ENCODE results near the gene CENPB. TPM values are rescaled to one million over a fixed set of nuclear protein-coding genes. Genes with fewer than 3 reads are reported as not detected.

The CENPB gene
- total and polyA plus RNA-seq, 8 donors, result 24.5 to 130 (median 69.2) TPM

DNA sequence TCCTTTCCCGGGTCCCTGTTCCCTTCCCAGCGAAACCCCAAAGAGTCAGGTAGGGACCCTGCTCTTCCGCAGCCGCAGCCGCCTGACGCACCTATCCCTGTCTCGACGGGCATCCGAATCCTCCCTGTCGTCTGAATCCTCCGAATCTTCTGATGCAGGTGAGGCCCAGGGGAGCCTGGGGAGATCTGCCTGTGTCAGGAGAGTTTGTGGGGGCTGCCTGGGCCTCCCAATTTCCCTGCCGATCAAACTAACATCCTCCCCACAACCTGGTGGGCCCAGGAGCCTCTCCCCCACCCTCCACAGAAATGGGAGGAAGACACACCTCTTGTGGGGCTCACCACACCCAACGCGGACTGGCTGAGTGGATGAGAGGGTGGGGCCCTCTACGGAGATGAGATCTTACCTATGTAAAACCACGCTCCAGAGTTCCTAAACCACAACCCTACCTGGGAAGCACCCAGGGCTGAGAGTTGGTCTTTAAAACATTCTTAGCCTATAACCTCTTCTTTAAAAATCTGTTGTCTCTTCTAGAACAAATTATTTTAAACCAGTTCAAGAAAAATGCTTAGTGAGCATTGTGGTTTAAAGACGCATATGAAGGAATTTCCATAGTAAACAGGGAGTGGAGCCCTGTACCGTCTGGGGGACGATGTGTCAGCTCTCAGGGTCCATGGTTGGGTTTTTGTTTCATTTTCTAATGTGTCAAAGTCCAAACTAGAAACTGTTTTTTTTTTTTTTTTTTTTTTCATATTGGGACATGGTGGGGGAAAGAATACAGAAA, 11.2 kb upstream of the CENPB start:
- H3K27me3 ChIP-seq, result no peaks in the 10 kb centered on the region
- H3K27ac ChIP-seq, result peak overlapping the region; percentile 10 to 99 (median 95)
- no peaks in the 10 kb centered on the region for H3K9me3 ChIP-seq
- peaks cover 25 to 43% (median 38%) of the 10 kb centered on the region in 4 donors for H3K36me3 ChIP-seq
- DNase-seq, result peak in 1 of 2 donors; percentile 75
- intact Hi-C loops (cut with DNase I; ENCODE audit: low total_unique reads), result no loop called here
- 55 to 68% (median 59%) methylated on average over 19 of the region's 19 CpGs for WGBS, 5 donors
- peak overlapping the region; percentile 63 to 89 (median 70) for H3K4me3 ChIP-seq
- peaks cover 36 to 75% (median 54%) of the 10 kb centered on the region in 4 donors for H3K4me1 ChIP-seq
- TF ChIP-seq POLR2AphosphoS5 (IDR thresholded peaks at IDR 0.05) (no peak), POLR2A (IDR thresholded peaks at IDR 0.05) (no peak), EP300 (IDR thresholded peaks at IDR 0.05) (no peak), CTCF (IDR thresholded peaks at IDR 0.05) (no peak)

GRCh38 chr20:3797226-3797545, 10.6 kb upstream of the CENPB start:
- intact Hi-C loops (cut with DNase I; ENCODE audit: low total_unique reads), result no loop called here
- WGBS, 5 donors, result 50 to 81% (median 74%) methylated on average over 5 of the region's 5 CpGs

GRCh38 chr20:3796477-3797225, 10.1 kb upstream of the CENPB start:
- peak overlapping the region; percentile 21 to 99 (median 95) for H3K27ac ChIP-seq
- DNase-seq, result peak in 1 of 2 donors; percentile 44
- H3K36me3 ChIP-seq, result peaks cover 15 to 31% (median 27%) of the 10 kb centered on the region in 4 donors
- no peaks in the 10 kb centered on the region for H3K9me3 ChIP-seq
- 11 to 51% (median 17%) methylated on average over 7 to 33 of the region's 33 CpGs for WGBS, 5 donors
- peaks cover 36 to 64% (median 54%) of the 10 kb centered on the region in 4 donors for H3K4me1 ChIP-seq
- peak overlapping the region; percentile 63 to 89 (median 70) for H3K4me3 ChIP-seq
- TF ChIP-seq CTCF (IDR thresholded peaks at IDR 0.05), result no peak
- TF ChIP-seq POLR2A (IDR thresholded peaks at IDR 0.05), result no peak
- no peak for TF ChIP-seq EP300 (IDR thresholded peaks at IDR 0.05)
- no peak for TF ChIP-seq POLR2AphosphoS5 (IDR thresholded peaks at IDR 0.05)
- H3K27me3 ChIP-seq, result no peaks in the 10 kb centered on the region
- intact Hi-C loops (cut with DNase I; ENCODE audit: low total_unique reads), result no loop called here

More at GRCh38 chr20:3797226-3797545, 10.6 kb upstream of the CENPB start:
- Histone ChIP-seq H3K4me3 (peak overlapping the region; percentile 63 to 89 (median 70)), H3K27ac (peak overlapping the region; percentile 10 to 99 (median 95)), H3K9me3 (no peaks in the 10 kb centered on the region), H3K27me3 (no peaks in the 10 kb centered on the region), H3K36me3 (peaks cover 20 to 37% (median 32%) of the 10 kb centered on the region in 4 donors), H3K4me1 (peaks cover 36 to 69% (median 54%) of the 10 kb centered on the region in 4 donors)
- no peak for TF ChIP-seq EP300 (IDR thresholded peaks at IDR 0.05)
- TF ChIP-seq POLR2A (IDR thresholded peaks at IDR 0.05), result no peak
- no peak for TF ChIP-seq POLR2AphosphoS5 (IDR thresholded peaks at IDR 0.05)
- no peak for TF ChIP-seq CTCF (IDR thresholded peaks at IDR 0.05)
- DNase-seq, result peak in 1 of 2 donors; percentile 21
